T-helper 2 cell treated with Interferon-gamma antibody and Interleukin-4, amounts not matched to agents 5 μg/mL and 100 μg/mL, for 36 hours (primary cell): ENCODE data around the gene CHPF.

Experiments used
- DNase-seq: peaks from one replicate; pipeline ENCODE4 v3.0.0; 2021; ENCODE audit warnings: low spot score
- H3K27ac Mint-ChIP-seq: one replicate; pipeline ENCODE4 v1.8.0; 2021; ENCODE audit warnings: mild to moderate bottlenecking, mixed read lengths
- H3K27me3 Mint-ChIP-seq: one replicate; pipeline ENCODE4 v1.8.0; 2021; ENCODE audit warnings: low read depth, mixed read lengths
- H3K36me3 Mint-ChIP-seq: one replicate; pipeline ENCODE4 v1.8.0; 2021; ENCODE audit warnings: low read depth, mixed read lengths
- H3K4me1 Mint-ChIP-seq: one replicate; pipeline ENCODE4 v1.8.0; 2021; ENCODE audit warnings: low read depth, mixed read lengths
- H3K4me3 Mint-ChIP-seq: one replicate; pipeline ENCODE4 v1.8.0; 2022; ENCODE audit warnings: mild to moderate bottlenecking, moderate library complexity, mixed read lengths
- H3K9me3 Mint-ChIP-seq: one replicate; pipeline ENCODE4 v1.8.0; 2021; ENCODE audit warnings: mixed read lengths

CHPF gene, protein sequence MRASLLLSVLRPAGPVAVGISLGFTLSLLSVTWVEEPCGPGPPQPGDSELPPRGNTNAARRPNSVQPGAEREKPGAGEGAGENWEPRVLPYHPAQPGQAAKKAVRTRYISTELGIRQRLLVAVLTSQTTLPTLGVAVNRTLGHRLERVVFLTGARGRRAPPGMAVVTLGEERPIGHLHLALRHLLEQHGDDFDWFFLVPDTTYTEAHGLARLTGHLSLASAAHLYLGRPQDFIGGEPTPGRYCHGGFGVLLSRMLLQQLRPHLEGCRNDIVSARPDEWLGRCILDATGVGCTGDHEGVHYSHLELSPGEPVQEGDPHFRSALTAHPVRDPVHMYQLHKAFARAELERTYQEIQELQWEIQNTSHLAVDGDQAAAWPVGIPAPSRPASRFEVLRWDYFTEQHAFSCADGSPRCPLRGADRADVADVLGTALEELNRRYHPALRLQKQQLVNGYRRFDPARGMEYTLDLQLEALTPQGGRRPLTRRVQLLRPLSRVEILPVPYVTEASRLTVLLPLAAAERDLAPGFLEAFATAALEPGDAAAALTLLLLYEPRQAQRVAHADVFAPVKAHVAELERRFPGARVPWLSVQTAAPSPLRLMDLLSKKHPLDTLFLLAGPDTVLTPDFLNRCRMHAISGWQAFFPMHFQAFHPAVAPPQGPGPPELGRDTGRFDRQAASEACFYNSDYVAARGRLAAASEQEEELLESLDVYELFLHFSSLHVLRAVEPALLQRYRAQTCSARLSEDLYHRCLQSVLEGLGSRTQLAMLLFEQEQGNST

DNA sequence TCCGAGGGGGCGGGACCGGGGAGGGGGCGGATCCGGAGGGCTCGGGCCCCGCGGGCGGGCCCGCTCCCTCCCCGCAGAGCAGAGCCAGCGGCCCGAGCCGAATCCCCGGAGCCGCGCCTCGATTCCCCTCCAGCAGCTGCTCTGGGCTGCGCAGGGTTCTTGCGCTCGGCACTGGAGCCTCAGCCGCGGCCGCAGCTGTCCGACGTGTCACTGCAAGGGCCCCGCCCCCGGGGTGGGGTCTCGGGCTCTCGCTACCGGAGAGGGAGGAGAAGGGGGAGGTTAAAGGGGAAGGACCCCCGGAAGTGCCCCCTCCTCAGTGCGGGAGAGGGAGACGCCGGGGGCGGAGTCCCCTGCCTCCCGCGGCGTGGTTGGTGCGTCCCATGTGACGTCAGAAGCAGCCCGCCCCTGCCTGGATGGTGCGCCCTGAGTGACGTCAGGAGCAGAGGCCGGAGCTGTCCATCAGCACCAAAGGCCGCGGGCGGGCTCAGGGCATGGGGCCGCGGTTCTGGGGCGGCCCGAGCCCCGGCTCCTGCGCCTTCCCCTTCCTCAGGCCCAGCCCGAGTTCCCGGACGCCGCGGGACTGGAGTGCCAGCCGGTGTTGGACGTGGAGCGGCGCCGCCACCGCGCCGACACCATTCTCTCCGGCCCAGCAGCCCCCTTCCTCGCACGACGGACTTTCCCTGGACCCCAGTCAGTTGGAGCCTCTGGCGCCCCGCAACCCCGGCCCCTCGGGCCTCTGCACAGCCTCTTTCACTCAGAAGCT, at the start of gene CHPF, which contains the start of gene TMEM198:
Gene CHPF, minus strand, starts transcription at position 214 of the 763 bp plus-strand sequence. CDS start 271 bp downstream, outside the sequence.
Gene TMEM198, plus strand, starts transcription at position 433 of the 763 bp plus-strand sequence. CDS start 700 bp downstream, outside the sequence.
- no peaks in the 10 kb centered on the region for H3K9me3 Mint-ChIP-seq
- peak within 1 kb of the TSS; percentile 80 for H3K27ac Mint-ChIP-seq

DNA sequence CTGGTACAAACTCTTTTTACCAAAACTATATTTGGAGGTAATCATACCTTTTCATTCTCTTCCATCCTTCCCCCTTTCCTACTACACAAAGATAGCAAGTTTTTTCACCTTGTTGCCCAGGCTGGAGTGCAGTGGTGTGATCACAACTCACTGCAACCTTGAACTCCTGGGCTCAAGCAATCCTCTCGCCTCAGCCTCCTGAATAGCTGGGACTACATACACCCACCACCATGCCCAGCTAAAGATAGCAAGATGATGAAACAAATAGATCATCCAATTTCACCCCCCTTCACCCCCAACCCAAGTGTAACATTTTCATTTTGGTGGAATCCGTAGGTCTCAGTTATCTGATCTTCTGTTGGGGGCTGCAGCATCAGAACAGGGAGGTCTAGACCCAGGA, 49.5 kb upstream of the CHPF start:
- Mint-ChIP-seq H3K27ac (no peak overlapping the region), H3K4me1 (peaks cover 2% of the 10 kb centered on the region), H3K9me3 (no peaks in the 10 kb centered on the region), H3K36me3 (no peaks in the 10 kb centered on the region), H3K27me3 (no peaks in the 10 kb centered on the region), H3K4me3 (no peak overlapping the region)
- no peak for DNase-seq

More for the DNA sequence above, at the start of gene CHPF, which contains the start of gene TMEM198:
- Mint-ChIP-seq H3K4me1 (peaks cover 15% of the 10 kb centered on the region), H3K4me3 (peak within 1 kb of the TSS; percentile 83), H3K27me3 (peaks cover 22% of the 10 kb centered on the region), H3K36me3 (peaks cover 5% of the 10 kb centered on the region)
- DNase-seq, result peak; percentile 96

DNA sequence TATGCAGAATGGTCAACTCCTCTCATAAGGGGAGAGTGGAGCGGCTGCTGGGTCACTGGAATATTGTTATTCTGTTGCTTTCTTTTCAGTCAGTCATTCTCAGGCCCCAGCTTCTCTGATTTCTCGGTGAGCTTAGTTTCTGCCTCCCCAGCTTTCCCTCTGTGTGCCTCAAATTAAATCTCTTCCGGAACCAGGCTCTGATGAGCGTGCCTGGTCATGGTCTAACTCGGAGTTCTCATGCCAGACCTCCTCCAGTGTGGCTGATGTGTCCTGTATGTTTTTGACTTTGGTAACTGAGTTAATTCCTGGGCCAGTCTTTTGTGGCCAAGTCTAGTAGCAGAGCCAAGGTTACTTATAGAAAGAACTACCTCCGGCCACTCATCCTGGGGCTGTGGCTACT, 49.1 kb upstream of the CHPF start:
- Mint-ChIP-seq H3K9me3 (no peaks in the 10 kb centered on the region), H3K36me3 (no peaks in the 10 kb centered on the region), H3K4me3 (no peak overlapping the region), H3K4me1 (peaks cover 2% of the 10 kb centered on the region), H3K27me3 (no peaks in the 10 kb centered on the region), H3K27ac (no peak overlapping the region)
- no peak for DNase-seq

DNA sequence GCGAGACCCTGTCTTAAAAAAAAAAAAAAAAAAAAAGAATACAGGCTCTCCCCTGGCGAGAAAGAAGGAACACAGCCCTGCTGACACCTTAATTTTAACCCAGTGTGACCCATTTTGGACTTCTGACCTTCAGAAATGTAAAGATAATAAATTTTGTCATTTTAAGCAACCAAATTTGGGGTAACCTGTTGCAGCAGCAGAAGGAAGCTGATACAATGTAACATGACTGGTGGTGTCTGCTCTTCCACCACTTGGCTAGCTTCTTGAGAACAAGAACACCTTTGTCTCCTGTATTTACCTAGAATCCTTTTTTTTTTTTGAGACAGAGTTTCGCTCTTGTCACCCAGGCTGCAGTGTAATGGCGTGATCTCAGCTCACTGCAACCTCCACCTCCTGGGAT, 47.5 kb upstream of the CHPF start:
- no peaks in the 10 kb centered on the region for H3K36me3 Mint-ChIP-seq

DNA sequence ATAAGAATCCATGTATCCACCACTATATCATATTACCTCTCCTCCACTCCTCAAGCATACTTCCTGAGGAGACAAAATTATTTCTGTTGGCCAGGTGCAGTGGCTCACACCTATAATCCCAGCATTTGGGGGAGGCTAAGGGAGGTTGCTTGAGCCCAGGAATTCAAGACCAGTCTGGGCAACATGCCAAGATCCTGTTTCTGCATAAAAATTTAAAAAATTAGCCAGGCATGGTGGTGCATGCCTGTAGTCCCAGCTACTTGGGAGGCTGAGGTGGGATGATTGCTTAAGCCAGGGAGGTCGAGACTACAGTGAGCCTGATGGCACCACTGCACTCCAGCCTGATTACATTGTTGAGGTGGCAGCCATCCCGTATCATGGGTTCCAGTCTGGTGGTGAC, 37.7 kb upstream of the CHPF start:
- Mint-ChIP-seq H3K9me3 (no peaks in the 10 kb centered on the region), H3K27me3 (peaks cover 11% of the 10 kb centered on the region)

More for the DNA sequence above, 47.5 kb upstream of the CHPF start:
- H3K27me3 Mint-ChIP-seq, result no peaks in the 10 kb centered on the region
- H3K4me1 Mint-ChIP-seq, result no peaks in the 10 kb centered on the region
- no peak for DNase-seq
- no peak overlapping the region for H3K4me3 Mint-ChIP-seq
- H3K9me3 Mint-ChIP-seq, result no peaks in the 10 kb centered on the region
- no peak overlapping the region for H3K27ac Mint-ChIP-seq

DNA sequence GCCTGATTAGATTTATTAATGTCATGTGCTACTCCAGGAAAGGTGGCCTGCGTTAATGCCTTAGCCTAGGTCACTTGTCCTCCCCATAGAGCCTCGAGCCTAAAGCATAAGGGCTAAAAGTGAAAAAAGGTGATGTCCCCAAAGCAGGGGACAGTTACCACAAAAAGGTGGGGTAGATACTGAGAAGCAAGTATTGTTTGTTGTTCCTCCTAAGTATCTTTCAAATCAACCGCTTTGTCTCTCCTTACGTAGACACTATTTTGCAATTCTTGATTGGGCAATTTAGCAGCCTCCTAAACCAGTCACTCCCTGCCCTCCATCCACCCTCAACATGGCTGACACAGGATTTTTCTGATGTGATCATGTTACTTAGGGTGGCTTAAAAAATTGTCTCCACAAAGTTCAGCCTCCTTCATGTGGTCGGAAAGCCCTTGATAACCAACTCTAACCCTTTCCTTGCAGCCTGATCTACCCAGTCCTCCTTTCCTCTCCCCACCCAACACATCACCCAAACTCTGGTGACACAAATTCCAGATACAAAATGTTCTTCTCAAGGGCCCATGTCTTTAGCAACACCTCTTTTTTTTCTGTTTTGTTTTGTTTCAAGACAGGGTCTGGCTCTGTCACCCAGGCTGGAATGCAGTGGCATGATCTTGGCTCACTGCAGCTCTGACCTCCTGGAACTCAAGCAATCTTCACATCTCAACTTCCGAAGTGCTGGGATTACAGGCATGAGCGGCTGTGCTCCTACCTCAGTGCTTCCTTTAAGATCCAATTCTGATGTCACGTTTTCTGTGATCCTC, 35.4 kb upstream of the CHPF start:
- H3K27ac Mint-ChIP-seq, result no peak overlapping the region
- no peak for DNase-seq
- H3K4me1 Mint-ChIP-seq, result no peaks in the 10 kb centered on the region
- no peaks in the 10 kb centered on the region for H3K36me3 Mint-ChIP-seq
- peaks cover 12% of the 10 kb centered on the region for H3K27me3 Mint-ChIP-seq
- no peak overlapping the region for H3K4me3 Mint-ChIP-seq
- no peaks in the 10 kb centered on the region for H3K9me3 Mint-ChIP-seq

More for the DNA sequence above, 37.7 kb upstream of the CHPF start:
- no peaks in the 10 kb centered on the region for H3K4me1 Mint-ChIP-seq
- no peak overlapping the region for H3K4me3 Mint-ChIP-seq
- no peak overlapping the region for H3K27ac Mint-ChIP-seq
- no peak for DNase-seq
- H3K36me3 Mint-ChIP-seq, result no peaks in the 10 kb centered on the region

DNA sequence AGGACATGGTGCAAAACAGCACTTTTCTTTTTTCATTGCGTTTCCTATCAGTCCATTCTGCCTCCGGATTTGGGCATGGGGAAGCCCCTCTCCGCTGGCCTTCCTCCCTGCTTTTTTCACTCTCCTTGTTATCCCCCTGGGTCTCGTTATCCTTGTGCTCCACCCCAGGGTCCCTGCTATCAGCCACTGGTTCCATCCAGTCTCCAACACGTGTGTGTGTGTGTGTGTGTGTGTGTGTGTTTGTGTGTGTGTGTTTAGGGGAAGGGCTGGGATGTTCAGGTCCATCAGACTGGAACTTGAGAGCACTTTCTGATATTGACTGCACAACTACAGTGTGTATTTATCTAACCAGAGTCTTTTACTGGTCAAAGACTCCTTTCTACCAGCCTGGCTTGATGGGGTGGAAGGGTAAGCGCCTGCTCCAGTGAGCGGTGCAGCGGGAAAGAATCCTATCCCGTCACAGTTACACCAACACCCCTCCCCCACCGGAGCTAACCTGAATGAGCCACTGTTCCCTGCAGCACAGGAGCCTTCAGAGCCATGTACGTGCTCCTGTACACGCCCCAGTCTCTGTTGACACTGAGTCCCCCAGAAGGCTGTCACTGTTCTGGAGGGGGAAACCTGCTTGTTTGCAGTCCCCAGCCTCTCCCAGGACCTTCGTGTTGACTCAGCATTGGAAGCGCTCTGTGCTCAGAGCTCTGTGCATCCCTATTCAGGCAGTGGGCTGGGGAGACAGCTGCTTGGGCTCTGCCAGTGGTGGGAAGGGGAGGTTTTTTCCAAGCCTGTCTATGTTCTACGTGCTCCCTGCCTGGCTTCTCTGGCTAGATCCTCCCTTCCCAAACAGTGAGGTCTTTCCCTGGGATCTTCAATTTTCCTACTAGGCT, 33.1 kb upstream of the CHPF start:
- Mint-ChIP-seq H3K27ac (no peak overlapping the region), H3K9me3 (no peaks in the 10 kb centered on the region), H3K4me1 (no peaks in the 10 kb centered on the region), H3K36me3 (no peaks in the 10 kb centered on the region), H3K27me3 (peaks cover 32% of the 10 kb centered on the region), H3K4me3 (no peak overlapping the region)
- DNase-seq, result no peak

DNA sequence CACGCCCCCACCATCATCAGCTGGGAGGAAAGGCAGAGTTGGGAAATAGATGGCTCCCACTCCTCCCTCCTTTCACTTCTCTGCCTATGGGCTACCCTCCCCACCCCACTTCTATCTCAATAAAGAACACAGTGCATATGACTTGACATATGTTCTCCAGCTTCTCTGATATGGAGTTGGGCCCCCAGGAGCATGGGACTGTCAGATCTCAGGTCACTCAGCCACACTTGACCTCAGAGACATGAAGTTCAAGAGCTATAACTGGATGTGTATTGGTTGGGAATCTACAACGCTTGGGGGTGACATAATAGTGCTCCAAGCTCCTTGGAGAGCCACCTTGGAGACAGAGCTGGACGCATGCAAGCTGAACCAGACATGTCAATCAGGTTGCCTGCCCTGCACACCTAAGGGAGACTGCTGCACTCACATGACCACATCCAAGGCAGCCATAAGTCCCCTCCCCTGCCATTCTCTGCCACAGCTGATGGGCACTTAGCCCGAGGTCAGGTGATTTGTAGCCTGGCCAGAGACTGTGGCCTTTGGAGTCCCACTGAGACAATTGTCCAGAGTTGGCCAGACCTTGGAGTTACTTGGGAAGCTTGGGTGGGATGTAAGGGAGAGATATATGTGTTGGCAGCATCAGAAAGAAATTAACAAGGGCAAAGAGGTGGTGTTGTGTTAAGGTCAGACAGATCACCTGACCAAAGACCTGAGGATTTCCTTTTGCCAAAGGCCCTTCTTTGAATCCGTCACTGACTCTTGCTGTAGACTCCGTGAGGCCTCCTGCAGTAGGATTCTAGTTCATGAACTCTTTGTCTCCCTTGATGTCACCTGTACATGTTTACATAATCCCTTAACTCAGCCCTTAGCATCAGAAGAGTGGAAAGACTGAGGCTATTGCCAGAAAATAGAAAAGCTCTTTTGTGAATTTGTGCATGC, 32.2 kb upstream of the CHPF start:
- Mint-ChIP-seq H3K27ac (no peak overlapping the region), H3K9me3 (no peaks in the 10 kb centered on the region), H3K4me1 (no peaks in the 10 kb centered on the region), H3K36me3 (no peaks in the 10 kb centered on the region), H3K4me3 (no peak overlapping the region), H3K27me3 (peaks cover 35% of the 10 kb centered on the region)
- DNase-seq, result no peak

DNA sequence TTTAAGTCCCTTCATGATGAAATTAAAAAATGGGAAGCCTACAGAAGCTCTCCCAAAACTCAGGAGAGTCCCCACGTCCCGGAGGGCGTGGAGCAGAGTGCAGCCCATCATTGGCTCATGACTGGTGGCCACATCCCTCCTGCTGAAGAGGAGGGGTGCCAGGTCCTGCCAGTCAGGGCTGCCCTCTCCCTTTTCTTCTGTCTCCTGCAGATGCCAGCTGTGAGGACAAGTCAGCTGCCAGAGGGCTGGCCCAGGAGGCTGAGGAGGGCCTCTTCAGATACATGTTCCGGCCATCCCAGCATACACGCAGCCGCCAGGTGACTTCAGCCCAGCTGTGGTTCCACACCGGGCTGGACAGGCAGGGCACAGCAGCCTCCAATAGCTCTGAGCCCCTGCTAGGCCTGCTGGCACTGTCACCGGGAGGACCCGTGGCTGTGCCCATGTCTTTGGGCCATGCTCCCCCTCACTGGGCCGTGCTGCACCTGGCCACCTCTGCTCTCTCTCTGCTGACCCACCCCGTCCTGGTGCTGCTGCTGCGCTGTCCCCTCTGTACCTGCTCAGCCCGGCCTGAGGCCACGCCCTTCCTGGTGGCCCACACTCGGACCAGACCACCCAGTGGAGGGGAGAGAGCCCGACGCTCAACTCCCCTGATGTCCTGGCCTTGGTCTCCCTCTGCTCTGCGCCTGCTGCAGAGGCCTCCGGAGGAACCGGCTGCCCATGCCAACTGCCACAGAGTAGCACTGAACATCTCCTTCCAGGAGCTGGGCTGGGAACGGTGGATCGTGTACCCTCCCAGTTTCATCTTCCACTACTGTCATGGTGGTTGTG, 31.1 kb upstream of the CHPF start:
- Mint-ChIP-seq H3K9me3 (no peaks in the 10 kb centered on the region), H3K27me3 (peaks cover 41% of the 10 kb centered on the region), H3K27ac (no peak overlapping the region), H3K4me3 (no peak overlapping the region), H3K36me3 (no peaks in the 10 kb centered on the region), H3K4me1 (no peaks in the 10 kb centered on the region)
- DNase-seq, result no peak

DNA sequence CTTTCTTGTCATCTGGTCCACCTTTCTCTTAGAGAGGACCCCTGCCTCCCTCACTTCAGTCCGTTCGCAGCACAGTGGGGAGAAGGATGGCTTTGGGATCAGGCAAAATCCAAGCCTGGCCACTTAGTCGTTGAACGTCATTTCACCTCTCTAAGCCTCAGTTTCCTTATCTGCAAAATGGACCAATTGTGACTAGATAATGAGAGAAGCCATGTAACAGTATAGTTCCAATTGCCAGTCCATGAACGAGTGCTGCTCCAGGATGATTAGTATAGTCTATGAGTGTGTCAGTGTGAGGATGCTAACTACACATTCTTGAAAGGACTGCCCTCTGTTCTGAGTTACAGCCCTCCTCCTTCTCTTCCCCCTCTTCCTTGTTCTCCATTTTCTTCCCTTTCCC, 29.6 kb upstream of the CHPF start:
- no peaks in the 10 kb centered on the region for H3K4me1 Mint-ChIP-seq
- no peaks in the 10 kb centered on the region for H3K36me3 Mint-ChIP-seq
- no peaks in the 10 kb centered on the region for H3K9me3 Mint-ChIP-seq
- peaks cover 44% of the 10 kb centered on the region for H3K27me3 Mint-ChIP-seq
- no peak overlapping the region for H3K27ac Mint-ChIP-seq
- DNase-seq, result no peak
- no peak overlapping the region for H3K4me3 Mint-ChIP-seq
